ENCODE data around the gene PHF12. TPM values are rescaled to one million over a fixed set of nuclear protein-coding genes. Genes with fewer than 3 reads are reported as not detected.

PHF12 gene
- total and polyA plus RNA-seq, 10 donors, result 16.2 to 118 (median 76.1) TPM

- TF ChIP-seq POLR2AphosphoS5 (IDR thresholded peaks at IDR 0.05) (no peak), CTCF (IDR thresholded peaks at IDR 0.05 in 8 of 11, conservative IDR thresholded peaks at IDR 0.05 in 3 of 11) (no peak), POLR2A (IDR thresholded peaks at IDR 0.05) (no peak)
- no peak for DNase-seq
- intact Hi-C loops (cut with DNase I; ENCODE audit: low total_unique reads), result no loop called here
- H3K36me3 ChIP-seq, result no peaks in the 10 kb centered on the region
- peaks cover 0 to 52% (median 12%) of the 10 kb centered on the region in 6 donors for H3K4me1 ChIP-seq
- H3K27me3 ChIP-seq (replicated peaks in 1 of 7), result no peaks in the 10 kb centered on the region
- WGBS, 5 donors, result 78 to 84% (median 80%) methylated on average over 6 of the region's 6 CpGs
- no peaks in the 10 kb centered on the region for H3K9me3 ChIP-seq
- H3K27ac ChIP-seq, result no peak overlapping the region
- H3K4me3 ChIP-seq, result no peak overlapping the region
Observed at GRCh38 chr17:28970879-28971278, 19.6 kb upstream of the PHF12 start.

GRCh38 chr17:28969706-28970393 lies 18.5 kb upstream of the PHF12 start:
- H3K36me3 ChIP-seq, result no peaks in the 10 kb centered on the region
- WGBS, 5 donors, result 72 to 80% (median 78%) methylated on average over 9 to 12 of the region's 12 CpGs
- H3K9me3 ChIP-seq, result no peaks in the 10 kb centered on the region
- no peak overlapping the region for H3K27ac ChIP-seq
- DNase-seq, result no peak
- no peak overlapping the region for H3K4me3 ChIP-seq
- intact Hi-C loops (cut with DNase I; ENCODE audit: low total_unique reads), result no loop called here
- peaks cover 0 to 58% (median 16%) of the 10 kb centered on the region in 6 donors for H3K4me1 ChIP-seq
- peaks cover 0 to 7% (median 3%) of the 10 kb centered on the region in 7 donors for H3K27me3 ChIP-seq (replicated peaks in 1 of 7)
- TF ChIP-seq POLR2A (IDR thresholded peaks at IDR 0.05), result no peak
- peak in 1 of 3 donors; percentile 20 for TF ChIP-seq POLR2AphosphoS5 (IDR thresholded peaks at IDR 0.05)

DNA sequence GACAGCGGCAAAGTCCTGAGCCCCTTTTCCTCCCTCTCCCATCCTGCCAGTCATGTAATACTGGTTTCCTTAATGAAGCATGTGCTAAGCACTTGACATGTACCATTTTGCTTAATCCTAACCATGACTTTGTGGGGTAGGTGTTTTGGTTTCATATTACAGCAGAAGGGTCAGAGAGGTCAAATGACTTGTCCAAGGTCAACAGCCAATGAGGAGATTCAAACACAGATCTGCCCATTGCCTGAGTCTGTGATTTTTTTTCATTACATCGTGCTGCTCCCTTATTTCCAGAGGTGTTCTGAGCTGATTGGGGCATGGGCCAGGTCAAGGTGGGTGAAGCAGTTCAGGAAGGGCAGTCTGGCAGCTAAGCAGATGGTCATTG lies 17.6 kb upstream of the PHF12 start:
- 61 to 72% (median 66%) methylated on average over 2 of the region's 2 CpGs for WGBS, 5 donors
- TF ChIP-seq POLR2A (IDR thresholded peaks at IDR 0.05) (no peak), POLR2AphosphoS5 (IDR thresholded peaks at IDR 0.05) (no peak), CTCF (IDR thresholded peaks at IDR 0.05 in 8 of 11, conservative IDR thresholded peaks at IDR 0.05 in 3 of 11) (no peak)
- Histone ChIP-seq H3K27ac (no peak overlapping the region), H3K27me3 (replicated peaks in 1 of 7) (peaks cover 0 to 17% (median 8%) of the 10 kb centered on the region in 7 donors), H3K4me1 (peaks cover 0 to 49% (median 16%) of the 10 kb centered on the region in 6 donors), H3K36me3 (no peaks in the 10 kb centered on the region), H3K9me3 (no peaks in the 10 kb centered on the region), H3K4me3 (no peak overlapping the region)
- DNase-seq, result peak; percentile 16
- intact Hi-C loops (cut with DNase I; ENCODE audit: low total_unique reads), result no loop called here

DNA sequence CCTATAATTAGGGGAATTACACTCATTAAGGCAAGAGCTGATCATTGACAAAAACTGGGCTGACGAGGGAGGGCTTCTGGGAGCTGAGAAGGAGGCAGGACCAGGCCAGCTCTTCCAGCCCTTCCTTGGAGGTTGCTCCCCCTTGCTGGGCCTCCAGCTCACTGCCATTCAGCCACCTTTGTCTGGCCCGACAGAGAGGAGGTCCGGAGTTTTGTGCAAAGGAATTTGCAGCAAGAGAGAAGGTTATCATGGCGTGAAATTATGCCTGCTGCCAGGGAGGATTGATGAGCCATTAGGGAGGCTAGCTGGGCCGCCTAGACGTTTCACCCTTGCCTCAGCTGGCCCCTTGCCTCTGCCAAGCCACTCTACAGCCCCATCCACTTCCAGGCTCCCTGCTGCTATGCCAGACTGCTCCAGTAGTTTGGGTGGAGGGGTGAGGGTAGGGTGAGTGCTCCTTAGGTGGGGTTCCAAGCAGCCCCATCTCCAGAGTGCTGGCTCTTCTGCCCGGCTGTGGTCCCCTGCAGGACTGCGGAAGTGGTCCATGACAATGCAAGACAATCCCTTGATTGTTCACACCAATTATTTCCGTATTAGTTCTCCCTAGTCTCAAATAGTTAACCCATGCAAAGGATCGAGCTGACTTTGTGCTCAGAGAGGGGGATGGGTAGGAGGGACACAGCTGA lies 17.1 kb upstream of the PHF12 start:
- DNase-seq, result peak; percentile 44
- Histone ChIP-seq H3K4me1 (peaks cover 0 to 44% (median 16%) of the 10 kb centered on the region in 6 donors), H3K27ac (peak overlapping the region in 1 of 8 donors; percentile 72), H3K9me3 (no peaks in the 10 kb centered on the region), H3K36me3 (no peaks in the 10 kb centered on the region), H3K27me3 (replicated peaks in 1 of 7) (peaks cover 0 to 22% (median 8%) of the 10 kb centered on the region in 7 donors), H3K4me3 (no peak overlapping the region)
- 64 to 79% (median 71%) methylated on average over 8 to 10 of the region's 10 CpGs for WGBS, 5 donors
- TF ChIP-seq CTCF (IDR thresholded peaks at IDR 0.05 in 8 of 11, conservative IDR thresholded peaks at IDR 0.05 in 3 of 11) (no peak), POLR2AphosphoS5 (IDR thresholded peaks at IDR 0.05) (no peak), POLR2A (IDR thresholded peaks at IDR 0.05) (no peak)
- intact Hi-C loops (cut with DNase I; ENCODE audit: low total_unique reads), result no loop called here
